GM19193 (cell line): ENCODE measurements around the gene AGPS.

Experiments
- POLR2A ChIP-seq: IDR thresholded peaks from 4 replicates; pipeline ENCODE4 v1.6.1; 2011; ENCODE audit not compliant: insufficient read depth, insufficient read length; ENCODE audit errors: extremely low read depth

Gene AGPS

GRCh38 chr2:177533253-177533652 is 140.7 kb downstream of the AGPS start:
- no peak for TF ChIP-seq POLR2A

- no peak for TF ChIP-seq POLR2A
Observed at GRCh38 chr2:177535000-177535399, 142.4 kb downstream of the AGPS start.

DNA sequence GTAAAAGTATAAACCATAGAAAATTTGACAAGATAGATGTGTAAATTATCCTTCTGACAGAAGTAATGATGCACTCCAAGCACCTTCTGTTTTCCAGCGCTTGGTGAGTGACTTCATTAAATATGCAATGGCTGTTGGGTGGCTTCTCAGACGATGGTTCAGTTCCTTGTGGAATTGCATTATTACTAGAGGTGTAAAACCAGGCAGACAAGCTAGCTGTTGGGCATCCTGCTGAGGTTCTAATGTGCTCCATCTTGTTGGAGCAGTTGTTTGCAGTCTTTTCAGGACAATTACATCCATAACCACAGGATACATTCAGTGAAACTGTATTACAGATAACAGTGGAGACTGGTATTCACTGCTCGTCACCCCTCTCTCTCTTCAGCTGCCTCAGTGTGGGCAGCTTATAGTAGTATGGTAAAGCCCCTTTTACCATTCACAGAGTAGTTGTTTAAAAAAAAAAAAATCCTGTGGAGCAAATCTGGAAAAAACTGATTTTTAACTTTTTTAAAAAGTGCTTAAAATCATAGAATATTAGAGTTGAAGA is 143.5 kb downstream of the AGPS start:
- TF ChIP-seq POLR2A: no peak

DNA sequence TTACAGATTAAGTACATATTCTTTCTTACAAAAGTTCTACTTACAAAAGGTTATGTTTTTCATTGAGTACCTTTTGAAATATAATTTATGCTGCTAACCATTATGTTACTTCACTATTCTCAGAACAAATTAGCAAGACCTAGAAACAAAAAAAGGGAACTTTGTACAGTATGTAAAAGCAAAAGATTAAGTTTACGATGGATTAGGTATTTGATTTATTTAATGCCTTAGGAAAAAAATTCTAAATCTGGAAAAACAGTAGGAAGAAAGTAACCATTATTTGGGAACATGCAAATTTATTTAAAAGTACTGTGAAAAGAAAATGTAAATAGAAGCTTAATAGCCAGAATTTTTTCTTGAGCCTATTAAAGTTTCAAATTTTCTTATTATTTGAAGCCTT is 144.6 kb downstream of the AGPS start:
- TF ChIP-seq POLR2A: no peak

- TF ChIP-seq POLR2A: no peak
Observed at GRCh38 chr2:177537636-177538035, 145.1 kb downstream of the AGPS start.

GRCh38 chr2:177538323-177538722 is 145.8 kb downstream of the AGPS start:
- TF ChIP-seq POLR2A: no peak

- TF ChIP-seq POLR2A: no peak
Observed at GRCh38 chr2:177540283-177540682, 147.7 kb downstream of the AGPS start.

- no peak for TF ChIP-seq POLR2A
Observed at GRCh38 chr2:177541258-177541991, 148.9 kb downstream of the AGPS start.

GRCh38 chr2:177542396-177542795 is 149.8 kb downstream of the AGPS start:
- no peak for TF ChIP-seq POLR2A

- TF ChIP-seq POLR2A: no peak
Observed at GRCh38 chr2:177543007-177543760, 150.6 kb downstream of the AGPS start.

DNA sequence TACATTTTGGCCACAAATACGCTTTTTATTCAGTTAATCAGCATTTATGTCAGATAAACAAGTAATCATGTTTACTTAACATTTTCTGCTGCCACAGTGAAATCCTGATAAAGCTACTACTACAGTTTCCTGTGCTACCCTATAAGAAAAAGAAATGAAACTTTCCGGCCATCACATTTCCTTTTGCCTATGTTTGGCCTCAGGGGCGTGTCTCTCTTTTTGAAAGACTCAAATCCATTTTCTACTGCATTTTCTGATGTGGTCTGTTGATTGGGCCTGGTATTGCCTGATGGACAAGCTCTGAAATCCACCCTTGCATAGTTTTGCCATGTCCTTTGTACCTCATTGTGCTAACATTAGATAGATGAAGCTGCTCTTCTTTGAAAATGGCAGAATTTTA is 152.6 kb downstream of the AGPS start:
- TF ChIP-seq POLR2A: no peak

GRCh38 chr2:177545981-177546585 is 153.5 kb downstream of the AGPS start:
- TF ChIP-seq POLR2A: no peak

DNA sequence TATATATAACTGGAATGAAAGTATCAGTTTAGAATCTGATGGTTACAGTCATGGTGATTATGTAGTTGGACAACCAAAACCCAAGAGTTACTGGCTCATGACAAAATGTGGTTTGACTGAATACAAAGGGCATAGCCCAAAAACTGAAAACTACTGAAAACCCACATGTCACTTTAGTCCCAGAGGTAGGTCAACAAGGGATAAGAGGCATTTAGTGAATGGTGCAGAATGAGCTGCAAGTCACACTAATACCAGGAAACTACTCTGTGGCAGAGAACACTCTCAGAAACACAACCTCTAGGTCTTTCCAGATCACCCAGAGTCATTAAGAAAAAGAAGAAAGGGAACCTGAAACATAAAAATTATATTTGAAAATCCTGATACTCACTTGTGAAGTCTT is 154.5 kb downstream of the AGPS start:
- TF ChIP-seq POLR2A: no peak

DNA sequence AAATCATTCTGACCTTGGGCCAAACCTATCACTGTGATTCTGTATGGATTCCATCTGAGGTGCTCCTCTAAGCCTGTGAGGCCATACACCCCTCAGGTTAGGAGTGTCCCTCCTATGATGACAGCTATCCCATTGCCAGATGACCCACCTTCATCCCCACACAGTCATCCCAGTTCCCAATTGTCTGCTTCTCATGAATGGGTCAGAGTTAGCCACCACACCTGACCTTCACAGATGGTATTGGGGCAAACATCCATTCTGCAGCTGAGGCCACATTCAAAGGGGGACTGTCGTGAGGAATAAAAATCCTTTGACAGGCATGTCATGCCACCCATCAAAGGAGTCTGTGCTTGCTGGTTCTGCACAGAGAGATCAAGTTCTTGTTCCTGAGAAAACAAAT is 155.2 kb downstream of the AGPS start:
- TF ChIP-seq POLR2A: no peak

- TF ChIP-seq POLR2A: no peak
Observed at GRCh38 chr2:177548636-177549035, 156.1 kb downstream of the AGPS start.
